GM04504 (cell line): Measurements from ENCODE around the gene PRKCE.

Experiments used
- DNase-seq: peaks from one replicate; pipeline ENCODE4 v3.0.0-alpha.2; 2012; ENCODE audit warnings: low read depth

PRKCE gene

GRCh38 chr2:46014911-46015654, 363.6 kb downstream of the PRKCE start:
- no peak for DNase-seq

GRCh38 chr2:46015671-46016070, 364.2 kb downstream of the PRKCE start:
- no peak for DNase-seq

- DNase-seq = no peak
These were observed 364.6 kb downstream of the PRKCE start for GRCh38 chr2:46016091-46016490.

DNA sequence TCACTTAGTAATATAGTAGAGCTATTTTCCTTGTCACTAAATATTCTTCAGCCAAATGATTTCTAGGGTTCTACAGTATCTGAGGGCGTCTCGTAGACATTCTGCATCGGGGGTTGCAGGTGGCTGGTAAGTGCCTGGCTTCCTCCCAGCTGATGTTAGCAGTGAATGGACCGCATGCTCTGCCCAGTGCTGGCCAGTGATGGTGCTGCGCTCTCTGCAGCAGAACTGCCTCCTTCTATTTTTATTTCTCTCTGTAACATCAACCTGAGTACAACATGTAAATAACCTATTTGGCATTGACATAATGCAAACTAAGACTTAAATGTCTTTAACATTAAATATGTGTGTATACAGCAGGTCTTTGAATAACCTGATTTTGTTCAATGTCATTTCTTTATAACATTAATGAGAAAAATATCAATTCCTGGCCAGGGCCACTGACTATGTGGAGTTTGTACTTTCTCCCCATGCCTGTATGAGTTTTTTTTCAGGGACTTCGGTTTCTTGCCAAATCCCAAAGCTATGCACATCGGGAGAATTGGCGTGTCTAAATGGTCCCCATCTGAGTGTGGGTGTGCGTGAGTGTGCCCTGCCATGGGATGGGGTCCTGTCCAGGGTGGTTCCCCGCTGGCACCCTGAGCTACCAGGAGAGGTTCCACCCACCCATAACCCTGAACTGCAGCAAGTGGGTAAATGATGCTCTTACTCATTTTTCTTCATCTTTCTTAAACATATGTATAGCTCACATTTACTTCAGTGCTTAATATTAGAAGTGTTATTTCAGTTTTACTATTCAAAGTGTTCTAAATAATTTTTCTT, 367.5 kb downstream of the PRKCE start:
- DNase-seq = no peak

GRCh38 chr2:46020416-46020815, 368.9 kb downstream of the PRKCE start:
- DNase-seq = no peak

DNA sequence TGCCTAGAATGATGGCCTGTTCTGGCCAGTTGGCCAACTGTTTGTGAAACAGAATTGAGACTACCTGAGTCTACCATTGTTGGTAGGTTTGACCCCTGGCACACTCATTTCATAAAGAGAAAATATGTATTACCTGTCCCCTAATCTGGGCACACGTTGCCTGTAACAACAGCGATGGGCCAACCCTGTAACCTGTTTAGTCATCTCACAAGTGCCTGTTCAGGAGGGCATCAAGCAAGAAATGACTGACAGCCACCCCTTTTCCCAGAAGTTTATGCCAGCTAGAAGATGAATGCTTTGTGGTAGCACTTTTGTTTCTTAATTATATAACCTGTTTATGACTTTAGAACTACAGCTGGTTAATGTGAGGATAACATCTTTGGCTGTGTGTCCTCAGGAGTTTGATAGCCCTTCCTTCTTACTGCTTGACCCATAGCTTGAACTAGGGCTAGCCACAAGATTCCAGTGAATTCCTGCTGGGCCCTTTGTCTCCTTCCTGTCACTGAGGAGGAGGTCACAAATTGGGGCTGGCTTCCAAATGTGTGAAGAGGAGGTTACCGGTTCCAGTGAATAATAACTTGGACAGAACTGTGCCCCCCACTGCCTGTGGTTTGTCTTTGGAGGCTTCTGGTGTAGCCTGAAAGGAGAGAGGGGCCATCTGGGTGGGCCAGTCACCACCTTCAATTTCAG, 371.8 kb downstream of the PRKCE start:
- DNase-seq = no peak

GRCh38 chr2:46024146-46024779, 372.8 kb downstream of the PRKCE start:
- no peak for DNase-seq

- DNase-seq = no peak
These were observed 373.6 kb downstream of the PRKCE start for GRCh38 chr2:46025081-46025480.

GRCh38 chr2:46025676-46026075, 374.2 kb downstream of the PRKCE start:
- DNase-seq = no peak

DNA sequence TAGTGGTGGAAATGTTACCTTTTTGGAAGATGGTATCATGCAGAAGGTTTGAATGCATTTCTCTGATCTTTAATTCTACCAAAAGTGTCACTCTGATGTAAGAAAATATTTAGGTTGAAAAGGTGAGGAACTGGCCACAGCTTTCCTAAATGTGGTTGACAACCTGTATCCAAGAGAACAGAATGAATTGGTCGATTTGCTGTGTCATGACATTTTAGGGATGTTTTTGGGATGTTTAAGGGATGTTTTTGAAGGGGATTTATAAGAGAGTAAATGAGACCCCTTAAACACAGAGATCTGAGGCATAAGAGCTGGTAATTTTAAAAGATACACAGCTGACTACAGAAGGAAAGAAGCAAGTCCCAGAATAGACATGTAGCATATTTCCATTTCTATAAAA, 375.0 kb downstream of the PRKCE start:
- no peak for DNase-seq

DNA sequence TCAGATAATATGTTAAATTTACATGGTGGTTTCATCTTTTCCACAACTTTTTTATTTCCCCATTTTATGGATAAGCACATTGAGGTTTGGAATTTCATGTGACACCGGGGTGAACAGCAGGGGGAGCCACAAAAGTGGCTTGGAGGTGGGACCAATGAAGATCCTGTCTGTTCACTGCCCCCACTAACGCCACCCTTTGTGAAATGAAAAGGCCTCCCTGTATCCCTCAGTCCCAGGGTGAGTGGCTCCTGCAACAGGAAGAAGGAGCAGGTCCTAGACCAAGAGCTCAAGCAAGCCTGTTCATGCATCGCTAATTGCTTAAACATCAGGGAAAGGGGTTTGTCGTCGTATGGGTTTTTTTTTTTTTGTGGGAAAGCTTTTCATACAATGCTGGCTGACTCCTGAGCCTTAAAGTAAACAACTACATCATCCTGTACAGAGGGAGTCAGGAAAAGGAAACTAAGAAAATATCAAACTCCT, 377.9 kb downstream of the PRKCE start:
- DNase-seq = no peak

- no peak for DNase-seq
These were observed 378.9 kb downstream of the PRKCE start for GRCh38 chr2:46030330-46030729.

- peak; percentile 51 for DNase-seq
These were observed 380.8 kb downstream of the PRKCE start for GRCh38 chr2:46032161-46032813.

DNA sequence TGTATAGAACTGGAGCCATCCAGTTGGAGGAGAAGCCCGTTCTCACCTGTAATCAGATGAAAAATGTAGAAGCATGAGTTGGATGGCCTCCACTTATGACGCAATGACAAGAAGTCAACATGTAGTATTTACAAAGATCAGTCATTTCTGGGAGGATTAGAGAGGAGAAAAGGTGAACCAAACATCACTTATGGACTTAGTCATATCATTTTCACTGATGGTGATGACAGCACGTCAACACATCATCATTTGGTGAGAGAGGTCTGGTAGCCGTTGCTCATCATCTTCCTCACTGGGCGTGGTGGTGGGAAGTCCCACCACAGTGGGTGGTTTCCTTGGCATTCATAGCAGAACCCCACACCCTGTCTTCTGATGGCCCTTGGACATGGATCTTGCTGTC, 381.5 kb downstream of the PRKCE start:
- DNase-seq = no peak

DNA sequence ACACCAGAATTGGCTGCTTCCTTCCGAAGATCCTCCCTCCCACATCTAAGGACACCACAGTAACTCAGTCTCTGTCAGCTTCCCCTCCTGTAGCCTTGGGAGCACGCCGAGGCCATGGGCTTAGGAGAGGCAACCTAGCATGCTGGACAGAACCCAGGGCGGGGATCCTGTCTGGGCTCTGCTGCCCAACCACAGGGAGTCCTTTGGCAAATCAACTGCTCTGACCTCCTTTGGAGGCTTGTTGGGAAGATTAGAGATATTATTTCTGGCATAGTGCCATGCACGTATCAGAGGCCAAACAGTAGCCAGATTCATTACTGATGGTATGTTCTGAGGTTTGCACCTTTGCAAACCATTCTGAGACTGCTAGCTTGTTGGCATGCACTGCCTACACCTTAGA, 383.1 kb downstream of the PRKCE start:
- DNase-seq = no peak

- DNase-seq = peak; percentile 96
These were observed 385.5 kb downstream of the PRKCE start for GRCh38 chr2:46036929-46037328.

- DNase-seq = no peak
These were observed 388.2 kb downstream of the PRKCE start for GRCh38 chr2:46039543-46040303.

GRCh38 chr2:46040563-46041155, 389.2 kb downstream of the PRKCE start:
- DNase-seq = no peak

DNA sequence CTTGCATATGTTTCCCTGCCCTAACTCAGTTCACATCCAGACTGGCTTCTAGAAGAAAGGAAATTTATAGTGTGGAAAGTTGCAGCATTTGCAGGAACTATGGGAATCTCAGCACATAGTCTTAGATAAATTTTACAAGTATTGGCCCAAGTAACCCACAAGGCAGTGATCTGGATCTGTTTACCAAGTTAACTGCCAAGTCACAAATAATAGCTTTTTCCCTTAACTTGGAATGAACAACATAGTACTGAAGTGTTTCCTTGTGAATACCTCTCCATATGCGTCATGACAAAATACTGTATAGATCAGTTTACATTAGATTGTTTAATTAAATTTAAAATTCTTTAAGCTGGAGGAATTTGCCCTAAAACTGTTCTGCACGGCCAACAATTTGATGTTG, 390.0 kb downstream of the PRKCE start:
- peak; percentile 33 for DNase-seq

DNA sequence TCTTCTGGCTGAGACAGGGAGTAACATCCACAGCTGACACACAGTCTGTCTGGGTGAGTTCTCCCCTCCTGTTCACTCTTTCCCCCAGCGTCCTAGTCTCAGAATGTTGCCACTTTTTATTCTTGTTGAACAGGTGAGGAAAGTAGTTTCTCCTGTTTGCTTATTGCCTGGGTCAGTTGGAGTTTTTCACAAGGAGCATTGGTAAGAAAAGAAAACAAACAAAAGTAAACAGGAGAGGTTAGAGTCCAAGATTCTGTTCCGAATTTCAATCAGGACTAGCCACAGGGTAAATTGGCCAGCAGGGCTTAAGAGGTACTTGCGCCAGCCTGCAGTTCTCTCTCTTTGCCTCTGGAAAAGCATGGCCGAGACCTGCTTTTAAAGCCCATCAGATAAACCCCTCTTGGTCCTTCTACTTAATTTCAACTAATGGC, 390.7 kb downstream of the PRKCE start:
- DNase-seq = no peak

GRCh38 chr2:46042711-46043110, 391.2 kb downstream of the PRKCE start:
- DNase-seq = no peak
